Stimulated activated CD8-positive, alpha-beta memory T cell treated with anti-CD3 and anti-CD28 coated beads, Interleukin-12 subunit alpha, Interleukin-12 subunit beta, amount 100 ng/mL, for 24 hours (primary cell): ENCODE results near the gene KIFC3.
"Not testable (repeated sequence)": the region's sequence is repeated elsewhere in the genome, so short reads cannot be mapped to it uniquely, and the experiment has no call there.

Experiments
- DNase-seq: peaks from one replicate; pipeline ENCODE4 v3.0.0-alpha.2; 2020; ENCODE audit errors: extremely low read depth

The KIFC3 gene

GRCh38 chr16:57739756-57740422, 62.4 kb downstream of the KIFC3 start:
- DNase-seq, result no peak

GRCh38 chr16:57738844-57739243, 63.4 kb downstream of the KIFC3 start:
- DNase-seq, result no peak

GRCh38 chr16:57736419-57737351, 65.6 kb downstream of the KIFC3 start:
- no peak for DNase-seq

- DNase-seq, result no peak
These were observed 66.4 kb downstream of the KIFC3 start, which contains the start of gene KATNB1 for GRCh38 chr16:57735755-57736418. Gene KATNB1, plus strand, starts transcription at chr16:57735770. Its CDS starts 1,474 bp downstream, at chr16:57737244.

- DNase-seq, result peak; percentile 96
These were observed 67.2 kb downstream of the KIFC3 start for GRCh38 chr16:57734925-57735754.

GRCh38 chr16:57734308-57734924, 67.9 kb downstream of the KIFC3 start:
- no peak for DNase-seq

GRCh38 chr16:57732714-57733113, 69.6 kb downstream of the KIFC3 start:
- DNase-seq, result no peak

- no peak for DNase-seq
These were observed 70.3 kb downstream of the KIFC3 start for GRCh38 chr16:57732037-57732436.

GRCh38 chr16:57730771-57731730, 71.2 kb downstream of the KIFC3 start:
- DNase-seq, result no peak

- not testable (repeated sequence) for DNase-seq
These were observed 72.4 kb downstream of the KIFC3 start for GRCh38 chr16:57729852-57730251.

- no peak for DNase-seq
These were observed 73.2 kb downstream of the KIFC3 start for GRCh38 chr16:57729182-57729484.

GRCh38 chr16:57728336-57729181, 73.7 kb downstream of the KIFC3 start:
- DNase-seq, result no peak

GRCh38 chr16:57727610-57728009, 74.7 kb downstream of the KIFC3 start:
- no peak for DNase-seq

- DNase-seq, result no peak
These were observed 75.8 kb downstream of the KIFC3 start for GRCh38 chr16:57726433-57726947.

- DNase-seq, result no peak
These were observed 76.3 kb downstream of the KIFC3 start for GRCh38 chr16:57725976-57726375.

- DNase-seq, result no peak
These were observed 76.7 kb downstream of the KIFC3 start for GRCh38 chr16:57725554-57725953.

GRCh38 chr16:57725151-57725550, 77.1 kb downstream of the KIFC3 start:
- no peak for DNase-seq

GRCh38 chr16:57724531-57724930, 77.8 kb downstream of the KIFC3 start:
- no peak for DNase-seq

GRCh38 chr16:57723170-57723569, 79.1 kb downstream of the KIFC3 start:
- DNase-seq, result no peak
